ENCODE data around the gene XPO5.

Gene XPO5

DNA sequence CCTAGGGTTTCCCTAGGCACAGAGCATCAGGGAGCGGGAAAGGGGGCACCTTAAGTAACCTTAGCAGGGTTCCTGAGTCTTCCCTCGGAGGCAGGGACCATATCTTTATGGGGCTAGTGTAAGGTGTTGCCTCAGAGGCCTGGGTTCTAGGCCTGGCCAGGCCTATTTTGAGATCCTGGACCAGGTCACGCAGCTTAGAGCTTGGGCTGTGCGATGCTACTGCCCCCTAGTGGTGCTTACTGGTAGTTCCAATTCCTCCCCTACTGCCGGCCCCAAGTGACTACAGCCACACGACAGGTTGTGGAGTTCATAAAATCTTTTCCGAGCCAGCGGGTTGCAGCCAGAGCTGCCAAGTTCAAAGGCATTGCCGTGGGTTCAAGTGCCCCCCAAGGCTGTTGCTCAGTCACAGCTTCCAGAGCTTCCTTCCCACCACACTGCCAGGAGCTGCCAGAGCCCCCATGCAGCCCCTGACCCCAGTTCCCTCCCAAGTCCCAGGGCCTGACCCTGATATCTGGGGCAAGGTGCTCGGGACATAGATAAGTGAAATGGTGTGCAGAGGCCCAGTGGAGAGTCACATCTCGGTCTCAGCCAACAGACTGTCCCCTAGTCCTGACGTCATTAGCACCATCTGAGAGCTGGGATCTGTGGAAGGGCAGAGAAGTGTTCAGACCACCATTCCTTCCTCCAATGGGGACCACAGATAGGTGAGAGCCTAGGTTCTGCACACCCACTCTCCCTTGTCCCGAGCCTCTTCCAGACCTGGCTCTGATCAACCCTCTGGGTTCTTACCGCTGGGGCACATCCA is 69.0 kb downstream of the XPO5 start:
- no peak for TF ChIP-seq POLR2AphosphoS5 (IDR thresholded peaks at IDR 0.05; ENCODE audit: low read depth, low read length)

- no peak for TF ChIP-seq TAF1 (IDR thresholded peaks at IDR 0.05; ENCODE audit: borderline replicate concordance, insufficient read depth, low read length)
- TF ChIP-seq POLR2AphosphoS5 (IDR thresholded peaks at IDR 0.05; ENCODE audit: low read depth, low read length) = no peak
Measured at GRCh38 chr6:43506171-43506570, 69.7 kb downstream of the XPO5 start.

- TF ChIP-seq POLR2AphosphoS5 (IDR thresholded peaks at IDR 0.05; ENCODE audit: low read depth, low read length) (no peak), SIN3A (IDR thresholded peaks at IDR 0.05; ENCODE audit: borderline replicate concordance, insufficient read depth, low read length) (no peak), TAF1 (IDR thresholded peaks at IDR 0.05; ENCODE audit: borderline replicate concordance, insufficient read depth, low read length) (no peak), REST (IDR thresholded peaks at IDR 0.05; ENCODE audit: insufficient read depth in 1 of 2, low read depth in 2 of 2, low read length in 2 of 2) (no peak), FOXP2 (optimal IDR thresholded peaks at IDR 0.05; ENCODE audit: borderline replicate concordance, extremely low read depth, extremely low read length, insufficient read depth) (no peak)
Measured at GRCh38 chr6:43505718-43506117, 70.1 kb downstream of the XPO5 start.

- TF ChIP-seq POLR2AphosphoS5 (IDR thresholded peaks at IDR 0.05; ENCODE audit: low read depth, low read length) (no peak), REST (IDR thresholded peaks at IDR 0.05; ENCODE audit: insufficient read depth in 1 of 2, low read depth in 2 of 2, low read length in 2 of 2) (no peak), TAF1 (IDR thresholded peaks at IDR 0.05; ENCODE audit: borderline replicate concordance, insufficient read depth, low read length) (no peak), SIN3A (IDR thresholded peaks at IDR 0.05; ENCODE audit: borderline replicate concordance, insufficient read depth, low read length) (no peak), FOXP2 (optimal IDR thresholded peaks at IDR 0.05; ENCODE audit: borderline replicate concordance, extremely low read depth, extremely low read length, insufficient read depth) (no peak)
Measured at GRCh38 chr6:43504756-43505593, 70.9 kb downstream of the XPO5 start.

DNA sequence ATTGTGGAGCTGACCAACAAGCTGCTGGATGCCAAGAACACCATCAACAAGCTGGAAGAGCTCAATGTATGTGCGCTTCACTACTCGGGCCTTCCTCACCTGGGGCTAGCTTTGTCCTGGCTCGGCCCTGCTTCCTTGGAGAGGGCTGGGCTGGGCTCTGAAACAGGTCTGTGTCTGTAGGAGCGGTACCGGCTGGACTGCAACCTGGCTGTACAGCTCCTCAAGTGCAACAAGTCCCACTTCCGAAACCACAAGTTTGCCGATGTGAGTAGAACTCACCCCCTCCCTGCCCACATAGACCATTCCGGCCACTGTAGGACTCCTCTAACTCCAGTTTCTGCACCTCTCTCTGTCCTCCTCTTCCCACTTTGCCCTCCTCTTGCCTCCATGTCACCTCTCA is 72.4 kb downstream of the XPO5 start:
- TF ChIP-seq TAF1 (IDR thresholded peaks at IDR 0.05; ENCODE audit: borderline replicate concordance, insufficient read depth, low read length) (no peak), POLR2AphosphoS5 (IDR thresholded peaks at IDR 0.05; ENCODE audit: low read depth, low read length) (no peak), FOXP2 (optimal IDR thresholded peaks at IDR 0.05; ENCODE audit: borderline replicate concordance, extremely low read depth, extremely low read length, insufficient read depth) (no peak), SIN3A (IDR thresholded peaks at IDR 0.05; ENCODE audit: borderline replicate concordance, insufficient read depth, low read length) (no peak), REST (IDR thresholded peaks at IDR 0.05; ENCODE audit: insufficient read depth in 1 of 2, low read depth in 2 of 2, low read length in 2 of 2) (no peak)

- TF ChIP-seq FOXP2 (optimal IDR thresholded peaks at IDR 0.05; ENCODE audit: borderline replicate concordance, extremely low read depth, extremely low read length, insufficient read depth) (no peak), TAF1 (IDR thresholded peaks at IDR 0.05; ENCODE audit: borderline replicate concordance, insufficient read depth, low read length) (no peak), SIN3A (IDR thresholded peaks at IDR 0.05; ENCODE audit: borderline replicate concordance, insufficient read depth, low read length) (no peak), POLR2AphosphoS5 (IDR thresholded peaks at IDR 0.05; ENCODE audit: low read depth, low read length) (no peak)
Measured at GRCh38 chr6:43502666-43503065, 73.2 kb downstream of the XPO5 start.

Measured in PFSK-1 (cell line).